ENCODE measurements around the gene CMTM5. TPM values are rescaled to one million over a fixed set of nuclear protein-coding genes. Genes with fewer than 3 reads are reported as not detected.

The CMTM5 gene
- total RNA-seq, 1 experiment from 2014 or later: not detected

DNA sequence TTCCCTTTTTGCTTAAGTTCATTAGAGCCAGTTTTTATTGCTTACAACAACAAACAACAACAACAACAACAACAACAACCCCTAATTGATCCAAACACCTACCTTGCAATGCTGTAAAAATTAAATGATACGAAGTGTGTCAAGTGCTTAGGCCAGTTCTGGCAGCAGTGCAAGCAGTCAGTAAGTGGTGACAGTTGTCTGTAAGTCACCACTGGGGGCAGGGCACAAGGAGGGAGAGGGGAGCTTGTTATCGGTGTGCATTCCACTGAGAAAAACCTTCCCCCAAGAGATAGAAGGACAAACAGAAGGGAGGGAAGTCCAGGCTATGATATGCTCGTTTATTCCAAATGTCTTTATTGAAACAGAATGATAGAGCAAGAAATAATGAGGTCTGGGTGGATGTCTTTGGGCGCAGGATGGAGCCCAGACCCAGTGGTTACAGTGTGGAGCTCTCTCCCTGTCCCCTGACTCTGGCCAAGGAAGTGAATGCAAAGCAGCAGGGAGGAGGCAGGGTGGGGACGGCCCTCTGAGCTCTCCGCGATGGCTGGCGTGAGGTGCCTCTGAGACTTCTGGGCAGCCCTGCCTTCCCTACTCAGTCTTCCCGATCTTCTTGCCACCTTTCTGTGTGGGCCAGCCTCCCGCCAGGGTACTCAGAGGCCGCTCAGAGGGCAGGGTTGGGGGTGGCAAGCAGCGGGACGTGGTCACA is 30.7 kb upstream of the CMTM5 start:
- POLR2A ChIA-PET: no interaction called here
- intact Hi-C loops (cut with micrococcal nuclease): no loop called here

More for the DNA sequence above, 30.7 kb upstream of the CMTM5 start:
- no peaks in the 10 kb centered on the region for H3K4me1 ChIP-seq (ENCODE audit: control insufficient read depth in 1 of 2, insufficient read depth in 2 of 2, low read length in 2 of 2)
- H3K27me3 ChIP-seq (ENCODE audit: insufficient read depth, low read length): no peaks in the 10 kb centered on the region
- no TSS peak for BruUV-seq (replicated peaks)
- peaks cover 0 to 1% of the 10 kb centered on the region in 2 experiments; a peak in 1 of 4 replicates for H3K9me3 ChIP-seq (ENCODE audit: control insufficient read depth in 1 of 2, insufficient read depth in 1 of 2, low read depth in 1 of 2, low read length in 2 of 2)
- H3K9ac ChIP-seq (ENCODE audit: low read length): no peak overlapping the region
- CTCF ChIA-PET: interaction anchor here (2.0 kb wide), 1 partner anchor 14 kb away, joined by 8 read pairs; no protein-coding TSS in a partner anchor
- no peaks in the 10 kb centered on the region for H4K20me1 ChIP-seq (ENCODE audit: insufficient read depth)
- no peaks in the 10 kb centered on the region for H3K36me3 ChIP-seq (ENCODE audit: control insufficient read depth in 1 of 2, insufficient read depth in 2 of 2, low read length in 2 of 2)
- no peak overlapping the region for H3K27ac ChIP-seq (ENCODE audit: low read depth, low read length)
- no peak overlapping the region for H3K4me2 ChIP-seq (ENCODE audit: low read length)
- no peaks in the 10 kb centered on the region for H3K79me2 ChIP-seq (ENCODE audit: insufficient read depth, low read length)
- H3K9me2 ChIP-seq (ENCODE audit: insufficient read depth): no peaks in the 10 kb centered on the region
- DNase-seq (ENCODE audit: low read depth, low spot score): no peak
- RAD21 ChIA-PET (ENCODE audit: low non-redundant PET in 1 of 2, low total read pairs in 2 of 2, uncharacterized antibody in 2 of 2, unreplicated experiment in 2 of 2): no interaction called here
- H2AFZ ChIP-seq (ENCODE audit: low read depth, low read length, poor library complexity, severe bottlenecking): no peak overlapping the region
- no peak overlapping the region for H3K4me3 ChIP-seq (replicated peaks in 1 of 2; ENCODE audit: low read depth in 1 of 2, low read length in 2 of 2)
- TF ChIP-seq, protein P1, sequence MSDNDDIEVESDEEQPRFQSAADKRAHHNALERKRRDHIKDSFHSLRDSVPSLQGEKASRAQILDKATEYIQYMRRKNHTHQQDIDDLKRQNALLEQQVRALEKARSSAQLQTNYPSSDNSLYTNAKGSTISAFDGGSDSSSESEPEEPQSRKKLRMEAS (IDR thresholded peaks at IDR 0.05): no peak
- TF ChIP-seq TCF7L2 (IDR thresholded peaks at IDR 0.05; ENCODE audit: borderline replicate concordance, extremely low read depth, insufficient read depth, insufficient read length) (no peak), YY1 (IDR thresholded peaks at IDR 0.05; ENCODE audit: extremely low read depth, insufficient replicate concordance, low read depth, low read length) (no peak), ZFX (IDR thresholded peaks at IDR 0.05) (no peak), EZH2 (IDR thresholded peaks at IDR 0.05) (no peak), CBX3 (IDR thresholded peaks at IDR 0.05; ENCODE audit: low read depth) (no peak), SP1 (IDR thresholded peaks at IDR 0.05; ENCODE audit: low read depth) (no peak), CEBPB (IDR thresholded peaks at IDR 0.05; ENCODE audit: low read depth) (no peak), JUND (IDR thresholded peaks at IDR 0.05) (no peak), POLR2AphosphoS5 (IDR thresholded peaks at IDR 0.05; ENCODE audit: low read depth, low read length) (no peak), ZNF274 (IDR thresholded peaks at IDR 0.05; ENCODE audit: low read depth, low read length) (no peak), ELF1 (IDR thresholded peaks at IDR 0.05; ENCODE audit: borderline replicate concordance, low read depth) (no peak), POLR2A (IDR thresholded peaks at IDR 0.05; ENCODE audit: borderline replicate concordance, extremely low read depth, insufficient read depth, insufficient read length) (no peak), EGR1 (IDR thresholded peaks at IDR 0.05; ENCODE audit: low read depth) (no peak), FOSL1 (IDR thresholded peaks at IDR 0.05; ENCODE audit: low read depth) (no peak)
- TF ChIP-seq, protein P2, sequence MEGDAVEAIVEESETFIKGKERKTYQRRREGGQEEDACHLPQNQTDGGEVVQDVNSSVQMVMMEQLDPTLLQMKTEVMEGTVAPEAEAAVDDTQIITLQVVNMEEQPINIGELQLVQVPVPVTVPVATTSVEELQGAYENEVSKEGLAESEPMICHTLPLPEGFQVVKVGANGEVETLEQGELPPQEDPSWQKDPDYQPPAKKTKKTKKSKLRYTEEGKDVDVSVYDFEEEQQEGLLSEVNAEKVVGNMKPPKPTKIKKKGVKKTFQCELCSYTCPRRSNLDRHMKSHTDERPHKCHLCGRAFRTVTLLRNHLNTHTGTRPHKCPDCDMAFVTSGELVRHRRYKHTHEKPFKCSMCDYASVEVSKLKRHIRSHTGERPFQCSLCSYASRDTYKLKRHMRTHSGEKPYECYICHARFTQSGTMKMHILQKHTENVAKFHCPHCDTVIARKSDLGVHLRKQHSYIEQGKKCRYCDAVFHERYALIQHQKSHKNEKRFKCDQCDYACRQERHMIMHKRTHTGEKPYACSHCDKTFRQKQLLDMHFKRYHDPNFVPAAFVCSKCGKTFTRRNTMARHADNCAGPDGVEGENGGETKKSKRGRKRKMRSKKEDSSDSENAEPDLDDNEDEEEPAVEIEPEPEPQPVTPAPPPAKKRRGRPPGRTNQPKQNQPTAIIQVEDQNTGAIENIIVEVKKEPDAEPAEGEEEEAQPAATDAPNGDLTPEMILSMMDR (IDR thresholded peaks at IDR 0.05 in 2 of 3, conservative IDR thresholded peaks at IDR 0.05 in 1 of 3; ENCODE audit: borderline replicate concordance in 1 of 3, insufficient read depth in 1 of 3, low read depth in 2 of 3, low read length in 2 of 3): no peak
- TF ChIP-seq, protein P3, sequence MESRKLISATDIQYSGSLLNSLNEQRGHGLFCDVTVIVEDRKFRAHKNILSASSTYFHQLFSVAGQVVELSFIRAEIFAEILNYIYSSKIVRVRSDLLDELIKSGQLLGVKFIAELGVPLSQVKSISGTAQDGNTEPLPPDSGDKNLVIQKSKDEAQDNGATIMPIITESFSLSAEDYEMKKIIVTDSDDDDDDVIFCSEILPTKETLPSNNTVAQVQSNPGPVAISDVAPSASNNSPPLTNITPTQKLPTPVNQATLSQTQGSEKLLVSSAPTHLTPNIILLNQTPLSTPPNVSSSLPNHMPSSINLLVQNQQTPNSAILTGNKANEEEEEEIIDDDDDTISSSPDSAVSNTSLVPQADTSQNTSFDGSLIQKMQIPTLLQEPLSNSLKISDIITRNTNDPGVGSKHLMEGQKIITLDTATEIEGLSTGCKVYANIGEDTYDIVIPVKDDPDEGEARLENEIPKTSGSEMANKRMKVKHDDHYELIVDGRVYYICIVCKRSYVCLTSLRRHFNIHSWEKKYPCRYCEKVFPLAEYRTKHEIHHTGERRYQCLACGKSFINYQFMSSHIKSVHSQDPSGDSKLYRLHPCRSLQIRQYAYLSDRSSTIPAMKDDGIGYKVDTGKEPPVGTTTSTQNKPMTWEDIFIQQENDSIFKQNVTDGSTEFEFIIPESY (IDR thresholded peaks at IDR 0.05; ENCODE audit: extremely low read depth, insufficient replicate concordance, low read length): no peak
- ATAC-seq: no peak

Measured in HCT116 (cell line).